ENCODE measurements around the gene RAB36.

DNA sequence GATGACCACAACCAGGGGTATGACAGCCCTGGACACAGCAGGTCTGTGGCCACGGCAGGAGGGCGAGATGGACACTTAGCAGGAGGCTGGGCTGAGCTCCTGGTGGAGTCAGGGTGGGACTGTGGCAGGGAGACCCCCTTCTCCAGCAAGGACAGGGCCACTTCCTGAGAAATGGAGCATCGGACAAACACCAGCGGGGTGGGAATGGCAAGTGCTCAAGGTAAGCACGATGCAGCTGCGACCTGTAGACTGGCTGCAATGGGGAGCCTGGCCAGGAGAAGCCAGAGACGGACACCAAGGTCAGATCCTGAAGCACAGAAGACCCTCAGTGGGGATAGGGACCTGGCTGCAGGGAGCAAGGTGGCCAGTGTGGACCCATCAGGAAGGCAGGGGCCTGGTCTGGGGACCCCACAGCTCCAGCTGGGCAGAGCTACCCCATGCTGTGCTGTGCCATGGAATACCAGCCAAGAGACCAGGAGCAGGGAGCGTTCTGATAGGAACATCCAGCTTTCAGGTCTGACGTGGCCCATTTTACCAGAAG is 32.7 kb upstream of the RAB36 start:
- TF ChIP-seq, protein P1, sequence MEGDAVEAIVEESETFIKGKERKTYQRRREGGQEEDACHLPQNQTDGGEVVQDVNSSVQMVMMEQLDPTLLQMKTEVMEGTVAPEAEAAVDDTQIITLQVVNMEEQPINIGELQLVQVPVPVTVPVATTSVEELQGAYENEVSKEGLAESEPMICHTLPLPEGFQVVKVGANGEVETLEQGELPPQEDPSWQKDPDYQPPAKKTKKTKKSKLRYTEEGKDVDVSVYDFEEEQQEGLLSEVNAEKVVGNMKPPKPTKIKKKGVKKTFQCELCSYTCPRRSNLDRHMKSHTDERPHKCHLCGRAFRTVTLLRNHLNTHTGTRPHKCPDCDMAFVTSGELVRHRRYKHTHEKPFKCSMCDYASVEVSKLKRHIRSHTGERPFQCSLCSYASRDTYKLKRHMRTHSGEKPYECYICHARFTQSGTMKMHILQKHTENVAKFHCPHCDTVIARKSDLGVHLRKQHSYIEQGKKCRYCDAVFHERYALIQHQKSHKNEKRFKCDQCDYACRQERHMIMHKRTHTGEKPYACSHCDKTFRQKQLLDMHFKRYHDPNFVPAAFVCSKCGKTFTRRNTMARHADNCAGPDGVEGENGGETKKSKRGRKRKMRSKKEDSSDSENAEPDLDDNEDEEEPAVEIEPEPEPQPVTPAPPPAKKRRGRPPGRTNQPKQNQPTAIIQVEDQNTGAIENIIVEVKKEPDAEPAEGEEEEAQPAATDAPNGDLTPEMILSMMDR (IDR thresholded peaks at IDR 0.05; ENCODE audit: poor library complexity, severe bottlenecking), result no peak
- no peak for TF ChIP-seq EP300 (conservative IDR thresholded peaks at IDR 0.05; ENCODE audit: poor library complexity, severe bottlenecking)

Measured in neural cell (in vitro differentiated cells).